22Rv1 (cell line): Measurements from ENCODE around the gene NALF2.

Source experiments
- CTCF ChIP-seq: fragments of 450-650 bp; IDR thresholded peaks from 2 replicates; pipeline ENCODE4 v1.5.1; 2017; ENCODE audit warnings: mild to moderate bottlenecking
- ZFX ChIP-seq: fragments of 450-650 bp; IDR thresholded peaks from 2 replicates; pipeline ENCODE4 v1.6.1; 2017; ENCODE audit warnings: antibody characterized with exemption, borderline replicate concordance

GRCh38 chrX:69546978-69547377, 42.9 kb downstream of the NALF2 start:
- TF ChIP-seq CTCF (no peak), ZFX (no peak)
